HG02938 (cell line): ENCODE results near the gene TCF4.

ENCODE experiments used
- ATAC-seq: cut with Tn5 transposase; IDR thresholded peaks from one replicate; pipeline ENCODE4 v1.9.1; 2021; ENCODE audit warnings: mild to moderate bottlenecking, moderate library complexity; ENCODE audit not compliant: unreplicated experiment

TCF4 gene

DNA sequence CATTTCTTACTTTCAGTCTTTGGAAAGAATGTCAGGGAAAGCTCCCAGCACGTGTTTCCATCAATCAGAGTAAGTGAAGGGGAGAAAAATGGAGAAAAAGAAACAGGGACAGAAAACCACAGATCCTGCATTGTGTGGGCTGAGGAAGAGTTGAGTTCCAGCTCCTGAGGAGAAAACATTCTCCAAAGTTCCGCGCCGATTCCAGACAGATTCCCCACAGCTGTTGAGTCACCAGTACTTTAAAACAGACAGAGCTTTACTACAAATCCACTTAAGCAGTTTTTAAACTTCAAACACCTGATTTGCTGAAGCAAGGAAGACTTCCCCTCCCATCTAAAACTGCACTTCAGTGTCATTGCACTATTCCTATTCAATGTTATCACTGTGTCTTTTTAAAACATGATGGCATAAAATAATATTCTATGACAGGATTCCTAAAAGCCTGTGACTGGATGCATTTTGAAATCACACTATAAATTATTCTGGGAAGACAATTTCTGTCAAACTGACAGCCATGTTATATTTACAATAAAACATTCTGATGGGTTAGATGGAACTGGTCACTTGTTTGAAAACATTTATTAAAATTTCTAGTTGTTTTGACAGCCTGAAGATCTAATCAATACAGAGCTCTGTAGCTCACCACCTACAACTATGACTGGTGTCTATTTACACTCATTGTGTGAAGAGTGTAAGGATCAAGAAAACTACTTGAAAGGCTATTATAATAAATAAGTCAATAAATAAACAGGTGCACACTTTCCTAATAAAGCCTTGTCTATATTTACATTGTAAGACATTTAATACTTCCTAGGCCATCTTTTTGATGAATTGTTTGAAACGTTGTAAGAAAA lies 40.9 kb downstream of the TCF4 start:
- ATAC-seq = no peak

DNA sequence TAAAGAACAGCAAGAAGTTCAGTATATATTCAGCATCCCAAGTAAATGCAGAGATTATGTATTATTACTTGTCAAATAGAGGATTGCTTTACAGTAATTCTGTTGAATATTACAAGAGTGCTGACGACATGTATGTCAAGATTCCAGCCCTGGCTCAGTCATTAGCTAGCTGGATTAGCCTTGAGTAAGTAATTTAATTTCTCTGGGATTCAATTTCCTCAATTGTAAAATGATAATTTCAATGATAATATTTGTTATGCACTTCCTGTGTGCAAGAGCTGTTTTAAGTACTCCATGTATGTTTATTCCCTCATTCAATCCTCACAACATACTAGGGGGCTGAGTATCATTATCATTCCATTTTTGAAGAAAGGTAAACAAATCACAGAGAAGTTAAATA lies 44.0 kb downstream of the TCF4 start:
- no peak for ATAC-seq

DNA sequence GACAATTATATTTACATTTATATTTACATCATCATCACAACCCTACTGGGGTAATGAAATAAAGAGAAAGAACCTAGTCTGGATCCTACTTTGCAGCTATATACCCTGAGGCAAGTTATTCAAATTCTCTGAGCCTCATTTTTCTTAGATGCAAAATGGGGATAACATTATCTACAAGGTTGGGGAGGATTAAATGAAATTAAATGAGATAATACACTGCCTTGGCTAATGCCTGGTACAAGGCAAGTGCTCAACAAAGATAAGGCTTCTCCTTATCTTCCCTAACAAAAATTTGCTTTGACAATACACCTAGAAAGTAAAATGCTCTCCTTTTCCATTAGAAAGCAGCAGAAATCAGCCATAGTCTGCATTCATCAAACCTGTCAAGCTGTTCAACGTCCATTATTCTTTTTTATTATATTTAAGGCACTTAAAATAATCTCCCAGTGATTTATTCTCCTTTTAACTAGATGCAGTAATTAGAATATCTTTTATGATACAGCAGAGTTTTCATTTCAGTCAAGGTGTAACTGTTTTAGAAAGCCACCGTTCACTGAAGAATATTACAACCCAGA lies 44.8 kb downstream of the TCF4 start:
- no peak for ATAC-seq

DNA sequence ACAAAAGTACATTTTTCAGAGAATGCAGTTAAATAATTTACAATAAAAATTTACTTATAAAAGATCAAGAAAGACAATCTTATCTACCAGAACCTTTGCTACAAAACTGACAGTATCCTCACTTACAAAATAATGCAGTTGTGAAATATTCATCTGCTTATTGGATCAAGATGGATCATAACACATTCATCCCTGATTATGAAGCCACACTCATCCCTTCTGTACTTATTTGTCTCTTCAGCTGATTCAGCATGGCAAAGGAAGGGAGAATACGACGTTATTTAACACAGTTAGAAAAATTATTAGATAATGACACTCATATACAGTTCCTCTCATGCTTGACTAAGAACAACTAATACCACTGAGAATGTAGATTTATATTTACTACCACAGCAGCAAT lies 46.4 kb downstream of the TCF4 start:
- ATAC-seq = no peak

DNA sequence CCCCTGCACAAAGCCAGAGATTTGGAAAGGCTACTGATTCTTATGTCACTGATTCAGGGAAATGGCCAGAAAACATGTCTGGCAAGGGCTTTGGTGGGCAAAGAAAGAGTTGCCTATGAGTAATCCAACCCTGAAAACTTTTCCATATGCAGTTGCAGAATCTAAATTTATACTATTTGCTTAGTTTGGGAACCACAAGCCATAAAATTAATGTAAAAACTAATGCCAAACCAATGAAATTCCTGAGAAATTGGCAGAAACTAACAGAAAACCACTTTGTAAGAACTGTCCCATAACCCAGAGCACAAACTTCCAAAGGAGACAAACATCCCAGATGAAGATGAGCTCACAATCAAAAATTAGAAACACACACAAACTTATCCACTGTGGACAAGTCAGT lies 48.8 kb downstream of the TCF4 start:
- ATAC-seq = no peak

DNA sequence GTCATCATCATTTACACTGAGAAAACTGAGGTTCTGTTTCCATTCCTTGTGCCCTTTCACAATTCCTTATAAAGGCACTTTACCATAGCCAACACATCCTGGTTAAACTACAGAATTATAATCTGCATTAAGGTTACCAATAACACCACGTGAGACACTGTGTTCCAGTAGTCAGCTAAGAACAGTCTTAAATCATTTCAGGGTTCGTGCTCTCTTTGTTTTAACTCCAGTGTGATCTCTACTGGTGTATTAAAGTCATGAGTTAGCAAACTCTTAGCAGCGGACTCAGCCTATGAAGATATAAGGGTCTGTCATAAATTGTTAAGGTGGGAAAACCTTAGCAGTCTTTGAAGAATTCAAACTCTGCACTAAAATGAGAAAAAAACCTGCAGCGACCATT lies 53.0 kb downstream of the TCF4 start:
- ATAC-seq = no peak

DNA sequence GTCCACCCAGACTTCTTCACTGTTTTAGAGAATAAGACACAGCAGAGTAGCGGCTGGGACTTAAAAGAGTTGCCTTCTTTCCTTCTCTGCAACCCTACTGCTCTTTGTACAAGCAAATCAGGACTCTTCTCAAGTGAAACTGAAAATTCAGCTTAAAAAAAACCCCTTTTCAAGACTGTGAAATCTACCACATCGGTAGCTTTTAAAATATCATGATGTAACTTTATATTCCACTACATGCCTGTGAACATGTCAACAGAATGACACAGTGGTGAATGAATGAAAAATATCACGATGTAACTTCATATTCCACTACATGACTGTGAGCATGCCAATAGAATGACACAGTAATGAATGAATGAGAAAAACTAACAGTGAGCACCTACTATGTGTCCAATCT lies 53.4 kb downstream of the TCF4 start:
- ATAC-seq = no peak

DNA sequence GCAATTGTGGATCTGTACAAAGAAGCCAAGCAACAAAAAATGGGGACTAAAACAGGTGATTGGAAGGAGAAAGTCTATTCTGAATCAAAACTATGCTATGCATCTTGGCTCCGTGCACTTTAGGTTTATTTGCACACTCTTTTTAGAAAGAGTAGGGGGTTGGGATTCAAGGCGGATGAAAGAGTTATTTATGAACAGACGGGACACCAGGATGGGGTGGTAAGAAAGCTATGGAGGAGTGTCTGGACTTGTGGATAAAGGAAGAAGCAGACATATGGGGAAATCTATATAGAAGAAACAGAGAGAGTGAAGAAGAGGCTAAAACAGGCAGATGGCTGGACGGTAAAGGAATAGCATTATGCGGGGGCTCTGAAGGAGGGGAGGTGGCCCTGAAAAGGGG lies 57.8 kb downstream of the TCF4 start:
- no peak for ATAC-seq

DNA sequence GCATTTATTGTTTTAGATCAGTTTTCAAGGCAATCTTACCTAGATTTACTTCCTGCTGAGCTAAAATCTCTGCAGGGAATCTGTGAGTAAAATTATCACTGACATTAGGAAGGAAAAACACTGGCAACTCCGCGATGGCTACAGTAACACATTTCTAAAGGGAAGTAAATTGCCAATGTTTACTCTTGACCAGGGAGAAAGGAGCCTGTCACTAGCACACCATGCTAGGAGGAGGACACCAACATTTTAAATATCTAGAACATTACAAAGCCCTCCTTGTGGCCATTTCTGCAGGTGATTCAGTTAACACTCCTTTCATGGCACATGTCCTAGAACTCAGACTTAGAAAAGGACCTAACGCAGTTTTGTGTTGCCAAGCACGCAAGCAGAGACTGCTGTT lies 58.4 kb downstream of the TCF4 start:
- ATAC-seq = no peak

DNA sequence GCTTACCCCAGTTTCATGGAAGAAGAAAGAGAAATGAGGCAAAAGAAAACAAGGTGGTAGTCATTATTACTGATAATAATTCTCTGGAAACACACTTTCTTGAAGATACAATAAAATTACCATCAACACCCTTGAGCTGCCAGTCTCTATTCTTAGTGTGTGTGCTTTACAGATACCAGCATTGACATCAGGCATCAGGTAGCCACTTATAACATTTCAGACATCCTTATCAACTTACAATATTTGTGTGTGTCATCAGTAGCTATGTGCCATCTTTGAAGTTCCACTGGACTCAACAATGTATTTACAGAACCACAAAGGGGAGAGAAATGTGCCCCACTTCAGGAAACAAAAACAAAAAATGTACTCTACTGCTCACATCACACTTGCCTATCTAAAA lies 62.1 kb downstream of the TCF4 start:
- ATAC-seq = no peak

DNA sequence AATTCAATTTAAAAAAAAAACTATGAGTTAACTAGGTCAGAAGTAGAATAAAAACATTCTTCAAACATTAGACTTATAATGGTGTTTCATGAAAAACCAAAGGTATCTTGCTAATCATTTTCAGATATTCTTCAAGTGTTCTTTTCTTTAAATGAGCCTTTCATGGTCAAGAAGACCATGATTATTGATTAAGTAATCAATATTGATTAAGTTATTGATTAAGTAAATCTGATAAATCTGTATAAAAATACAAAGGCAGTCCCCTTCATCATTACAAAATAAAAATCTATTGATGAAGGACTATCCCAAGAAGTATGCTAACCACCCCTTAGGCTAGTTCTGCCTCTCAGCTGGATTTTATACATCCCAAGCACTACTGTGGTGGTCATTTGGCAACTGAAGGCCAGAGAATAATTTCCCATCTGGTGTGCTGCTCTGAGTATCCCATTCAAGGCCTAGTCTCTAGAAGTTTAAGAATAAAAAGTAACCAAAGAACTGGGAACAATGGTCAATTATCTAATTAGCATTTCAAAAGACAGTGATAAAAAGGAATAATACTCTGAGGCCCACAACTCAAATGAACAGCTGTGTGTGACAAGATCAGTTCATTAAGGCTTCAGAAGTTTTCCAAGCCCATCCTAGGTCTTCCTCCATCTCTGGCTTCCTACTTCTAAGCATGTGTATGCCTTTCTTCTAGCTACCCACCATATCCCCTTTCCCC lies 63.5 kb downstream of the TCF4 start:
- ATAC-seq = no peak

DNA sequence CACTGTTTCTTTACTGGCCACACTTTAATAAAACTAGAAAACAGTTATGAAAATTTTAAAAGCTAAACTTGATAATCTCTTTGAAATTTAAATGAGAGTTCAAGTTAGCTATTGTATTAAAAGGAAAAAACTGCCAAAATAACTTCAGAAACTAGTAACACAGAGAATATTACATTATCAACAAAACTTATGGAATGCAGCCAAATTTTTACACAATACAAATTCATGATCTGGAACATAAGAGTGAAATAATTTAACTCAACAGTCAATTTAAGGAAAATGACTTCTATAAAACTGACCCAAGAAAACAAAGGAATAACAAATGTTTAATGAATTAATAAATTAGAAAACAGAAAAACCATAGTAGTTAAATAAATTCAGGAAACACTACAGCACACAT lies 65.0 kb downstream of the TCF4 start:
- no peak for ATAC-seq

DNA sequence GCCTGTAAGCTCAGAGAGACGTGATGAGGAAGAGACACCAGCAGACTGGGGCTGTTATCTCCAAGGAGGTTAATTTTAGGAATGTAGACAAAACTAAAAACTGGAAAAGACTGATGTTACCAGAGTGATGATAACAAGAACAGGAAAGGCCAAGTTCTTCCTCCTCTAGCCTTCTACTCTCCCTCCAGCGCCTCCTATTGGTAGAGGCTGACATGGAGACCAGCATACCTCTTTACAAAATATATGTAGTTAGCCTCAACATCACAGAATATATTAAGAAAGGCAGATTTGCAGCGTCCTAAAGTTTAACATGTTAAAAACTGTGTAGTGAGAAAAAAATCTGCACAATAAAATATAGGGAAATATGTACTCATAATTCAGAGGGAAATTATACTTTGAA lies 66.0 kb downstream of the TCF4 start:
- ATAC-seq = no peak

DNA sequence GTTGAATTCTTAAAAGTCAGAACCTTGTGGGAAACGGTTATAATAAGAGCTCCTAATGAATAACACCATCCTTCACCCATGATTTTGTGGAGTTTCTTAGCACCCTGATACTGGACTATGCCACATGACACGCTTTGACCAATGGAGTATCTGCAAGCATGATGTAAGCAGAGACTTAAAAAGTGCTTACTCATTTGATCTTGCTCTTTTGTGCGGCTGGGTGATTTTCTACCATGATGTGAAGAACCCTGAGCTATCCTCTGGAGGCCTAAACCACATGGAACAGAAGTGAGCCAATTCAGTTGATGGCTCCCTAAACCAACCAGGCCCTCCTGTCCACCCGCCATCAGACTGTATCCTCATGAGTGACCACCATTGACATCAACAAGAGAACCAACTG lies 70.9 kb downstream of the TCF4 start:
- ATAC-seq = no peak

DNA sequence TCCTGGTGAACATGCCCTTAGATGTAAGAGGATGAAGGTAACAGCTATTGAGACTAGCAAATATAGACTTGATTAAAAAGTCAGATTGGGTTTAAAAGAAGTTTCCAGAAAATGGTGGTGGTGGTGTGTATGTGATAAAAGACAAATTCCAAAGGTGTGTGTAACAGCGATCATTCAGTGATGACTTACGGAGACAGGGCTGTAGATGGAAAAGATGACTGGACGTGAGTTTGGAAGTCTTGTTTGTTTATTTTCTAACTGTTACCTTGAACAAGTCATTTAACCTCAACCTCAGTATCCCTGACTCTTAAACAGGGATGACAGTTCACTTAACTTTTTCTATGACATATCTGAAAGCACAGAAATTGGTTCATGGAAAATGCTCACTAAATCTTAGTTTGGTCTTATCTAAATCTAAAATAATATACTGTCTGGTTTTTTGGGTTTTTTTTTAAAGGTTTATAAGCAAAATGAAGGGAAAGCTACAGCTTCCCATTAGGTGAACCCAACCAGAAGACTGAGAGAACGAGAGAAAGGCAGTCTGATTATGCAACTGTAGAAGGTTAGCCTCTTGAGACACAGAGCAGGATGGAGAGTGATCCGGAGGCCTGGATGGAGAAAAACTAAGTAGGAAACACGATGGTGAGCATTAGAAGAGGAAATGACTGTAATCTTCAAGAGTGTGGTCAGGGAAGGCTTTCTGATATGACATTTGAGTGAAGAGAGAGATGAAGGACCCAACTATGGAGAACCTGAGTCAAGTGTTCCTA lies 71.9 kb downstream of the TCF4 start:
- ATAC-seq = no peak

DNA sequence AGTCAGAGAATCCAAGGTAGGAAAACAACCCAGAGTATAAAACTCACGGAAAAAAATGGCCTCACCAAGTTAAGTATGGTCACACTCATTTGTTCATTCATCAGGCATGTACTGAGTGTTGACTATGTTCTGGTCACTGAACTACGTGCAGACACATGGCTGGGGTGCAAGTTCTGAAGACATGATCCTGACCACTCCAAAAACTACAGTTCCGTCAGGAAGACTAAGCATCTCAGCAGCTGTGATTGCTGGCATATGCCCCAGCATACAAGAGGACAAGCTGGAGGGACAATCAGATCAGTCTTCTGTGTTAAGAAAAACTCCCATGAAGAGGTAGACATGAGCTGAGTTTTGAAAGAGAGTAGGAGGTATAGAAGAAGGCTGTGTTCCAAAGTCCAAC lies 72.8 kb downstream of the TCF4 start:
- ATAC-seq = no peak

DNA sequence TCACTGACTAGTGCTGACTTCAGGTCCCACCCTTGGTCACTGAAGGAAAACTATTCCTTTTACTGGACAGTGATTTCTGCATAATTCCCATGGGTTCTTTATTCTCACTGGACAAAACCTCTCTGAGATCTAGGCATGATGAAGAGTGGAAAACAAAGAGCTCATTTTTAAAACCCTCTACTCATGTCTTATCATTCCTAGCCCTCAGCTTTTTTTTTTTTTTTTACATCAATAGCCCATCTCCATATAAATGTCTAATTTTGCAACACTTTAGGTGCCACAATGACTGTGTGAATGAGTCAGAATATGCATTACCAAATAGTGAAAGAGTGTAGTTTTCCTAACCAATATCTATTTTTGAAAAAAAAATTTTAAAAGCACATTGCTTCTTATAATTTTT lies 74.8 kb downstream of the TCF4 start:
- ATAC-seq = no peak

DNA sequence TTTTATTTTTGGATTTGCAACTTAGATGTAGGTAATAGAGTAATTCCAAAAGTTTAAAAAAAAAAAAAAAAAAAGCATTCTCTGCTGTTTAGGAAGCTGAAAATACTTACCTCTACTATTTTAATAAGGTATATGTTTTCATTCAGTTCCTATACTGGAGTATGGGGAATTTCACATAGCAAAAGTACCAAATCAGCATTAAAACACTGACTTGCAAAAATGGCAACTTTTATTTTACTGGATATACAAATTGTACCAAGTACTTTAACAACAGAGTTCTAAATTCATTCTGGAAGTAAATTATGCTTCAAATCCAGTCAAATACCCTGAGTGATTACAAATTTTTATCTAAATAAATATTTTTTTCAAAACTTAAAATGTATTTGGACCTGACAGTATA lies 76.7 kb downstream of the TCF4 start:
- no peak for ATAC-seq

DNA sequence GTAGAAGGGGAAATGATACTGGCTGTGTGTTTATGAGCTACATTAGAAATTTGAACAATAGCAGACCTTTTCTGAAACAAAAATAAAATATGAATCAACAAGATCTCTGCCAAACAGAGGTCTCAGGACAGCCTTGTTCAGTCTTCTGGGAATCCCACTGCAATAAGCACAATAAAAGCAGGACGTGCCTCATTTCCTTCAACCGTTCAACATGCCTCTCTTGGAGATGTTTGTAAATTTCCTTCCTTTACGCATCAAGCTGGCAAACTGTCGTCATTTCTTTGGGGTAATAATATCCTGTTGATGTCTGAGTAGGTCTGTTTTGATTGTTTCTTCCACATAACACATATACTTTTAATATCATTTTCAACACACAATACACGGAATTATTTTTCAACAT lies 77.2 kb downstream of the TCF4 start:
- ATAC-seq = no peak

DNA sequence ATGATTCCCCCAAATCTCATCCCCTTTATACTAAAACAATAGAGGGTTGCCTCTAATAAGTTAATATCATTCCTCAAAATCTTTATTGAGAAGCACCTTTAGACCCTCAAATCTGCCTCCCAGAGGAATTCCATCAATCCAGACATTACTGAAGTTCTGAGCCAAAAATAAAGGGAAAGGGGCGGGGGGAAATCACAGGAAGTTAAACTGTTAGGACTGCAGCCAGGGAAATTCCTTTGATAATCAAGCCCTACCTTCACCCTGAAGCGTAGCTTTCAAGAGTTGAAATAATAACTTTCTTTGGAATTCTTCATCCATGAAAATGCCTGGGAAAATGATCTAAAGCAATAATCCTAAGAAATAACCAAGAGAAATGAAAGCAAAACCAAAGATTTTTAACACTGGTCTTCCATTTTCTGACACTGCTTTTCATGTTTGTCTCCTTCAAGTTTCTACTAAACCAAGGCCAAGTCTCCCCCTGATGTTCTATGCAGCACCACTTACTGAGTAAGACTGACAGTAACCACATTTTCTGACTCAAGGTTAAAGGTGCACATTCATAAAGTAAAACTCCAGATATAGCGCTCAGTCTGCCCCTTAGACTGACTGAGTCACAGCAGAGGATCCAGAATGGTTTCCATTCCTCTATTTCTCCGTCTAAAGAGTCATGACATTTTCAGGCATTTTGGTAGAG lies 78.2 kb downstream of the TCF4 start:
- peak; percentile 94 for ATAC-seq

DNA sequence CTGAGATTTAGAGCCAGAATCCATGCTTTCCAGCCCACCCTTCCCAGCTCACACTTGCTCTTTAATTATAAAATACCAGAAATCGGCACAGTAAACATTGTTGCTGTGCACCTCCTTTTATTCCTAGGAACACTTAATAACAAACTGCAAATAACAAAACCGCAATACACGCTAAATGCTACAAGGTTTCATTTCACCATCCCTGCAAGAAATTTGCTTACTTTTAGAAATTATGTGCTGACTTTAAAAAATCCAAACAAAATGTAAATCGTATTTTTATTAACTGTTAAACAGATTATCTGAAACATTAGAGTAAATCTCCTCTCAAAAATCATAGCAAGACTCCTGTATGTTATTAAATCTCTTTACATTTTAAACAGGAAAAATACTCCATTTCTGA lies 79.3 kb downstream of the TCF4 start:
- no peak for ATAC-seq
